Bone marrow (tissue), 2 donors: ENCODE measurements around the gene MBNL3.

Experiments used
- DNase-seq, 2 donors: peaks; one replicate each; lab custom pipeline; 2025; lab: John Stamatoyannopoulos, UW

MBNL3 gene

DNA sequence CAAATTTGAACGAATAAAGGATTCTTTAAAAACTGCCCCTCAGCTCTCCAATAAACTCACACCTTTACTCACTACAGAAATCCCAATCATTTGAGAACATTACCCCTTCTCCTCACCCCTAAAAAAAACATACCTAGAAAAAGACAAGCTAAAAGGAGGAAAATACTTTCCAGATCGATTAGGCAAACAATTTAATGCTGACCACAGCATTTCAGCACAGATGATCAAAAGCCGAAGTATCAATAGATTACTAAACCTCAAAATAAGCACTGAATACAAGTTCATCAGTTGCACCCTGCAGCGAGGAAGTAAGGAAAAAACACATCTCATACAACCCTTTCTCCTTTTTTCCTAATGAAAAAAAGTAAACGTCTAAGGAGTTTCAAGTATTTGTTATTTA is 65.5 kb downstream of the MBNL3 start:
- no peak for DNase-seq

- no peak for DNase-seq
These were observed 73.8 kb downstream of the MBNL3 start for GRCh38 chrX:132415012-132415411.

GRCh38 chrX:132414404-132414803 is 74.4 kb downstream of the MBNL3 start:
- DNase-seq = no peak

DNA sequence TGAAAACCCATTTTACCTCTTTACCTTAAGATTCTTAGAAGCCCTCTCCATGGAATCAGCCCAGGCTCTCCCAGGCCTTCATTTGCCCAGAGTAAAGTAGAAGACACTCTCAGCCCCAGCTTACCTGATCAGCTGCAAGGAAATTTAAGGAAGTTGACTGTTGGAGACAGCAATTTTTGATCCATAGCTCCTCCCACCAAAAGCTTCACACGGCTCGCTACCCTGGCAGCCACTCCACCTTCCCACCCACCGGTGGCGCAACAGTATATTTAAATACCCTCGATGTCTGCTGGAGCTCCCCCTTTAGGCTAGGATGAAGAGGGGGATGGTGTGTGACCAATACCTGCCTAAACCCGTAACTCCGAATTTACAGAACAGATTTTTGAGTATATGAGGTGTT is 75.4 kb downstream of the MBNL3 start:
- no peak for DNase-seq

GRCh38 chrX:132412208-132412607 is 76.6 kb downstream of the MBNL3 start:
- DNase-seq = no peak

DNA sequence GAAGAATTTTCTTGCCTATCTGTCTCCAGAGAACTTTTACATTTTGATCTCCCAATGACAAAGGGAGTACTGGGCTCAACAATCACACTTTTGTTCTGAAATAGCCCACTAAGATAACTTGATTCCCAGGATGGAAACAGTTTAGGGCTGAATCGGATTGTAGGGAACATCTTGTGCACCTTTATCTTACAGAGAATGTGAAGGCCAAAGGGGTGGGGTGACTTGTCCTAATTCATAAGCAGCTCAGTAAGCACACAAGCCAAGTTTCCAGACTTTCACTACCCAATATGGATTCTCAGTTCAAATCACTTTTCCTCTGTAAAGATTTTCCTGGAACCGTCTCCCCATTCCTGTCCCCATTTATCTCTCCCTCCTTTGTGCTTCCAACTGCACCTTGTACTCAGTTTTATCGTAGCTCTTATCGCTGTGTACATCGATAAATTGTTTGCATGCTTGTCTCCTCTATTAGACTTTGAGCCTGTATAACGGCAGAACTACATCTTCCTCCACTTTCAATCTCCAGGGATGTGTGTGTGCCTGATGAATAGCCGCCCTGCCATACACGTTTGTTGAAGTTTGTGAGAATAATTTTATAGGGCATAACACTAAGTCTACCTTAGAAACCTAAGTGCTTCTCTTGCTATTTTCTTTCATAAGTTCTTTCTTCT is 77.4 kb downstream of the MBNL3 start:
- no peak for DNase-seq

GRCh38 chrX:132409780-132410556 is 78.9 kb downstream of the MBNL3 start:
- no peak for DNase-seq

GRCh38 chrX:132407691-132408090 is 81.1 kb downstream of the MBNL3 start:
- DNase-seq = no peak

DNA sequence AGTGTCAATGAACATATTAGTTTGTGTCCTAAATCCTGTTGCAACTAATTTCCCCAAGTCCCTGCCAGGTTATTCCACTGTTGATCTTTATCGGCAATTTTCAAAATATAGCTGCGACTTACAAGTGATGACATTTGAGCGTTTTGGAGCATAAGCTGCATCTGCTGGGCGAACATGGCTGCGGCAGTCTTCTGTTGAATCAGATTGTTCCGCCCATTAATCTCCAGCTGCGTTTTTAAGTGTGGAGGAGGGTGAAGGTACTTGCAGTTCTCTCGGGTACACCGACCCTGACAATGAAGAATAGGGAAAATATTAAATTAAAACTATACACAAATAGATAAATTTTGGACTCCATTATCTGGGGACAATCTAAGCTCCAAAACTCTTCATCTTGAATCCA is 82.7 kb downstream of the MBNL3 start:
- DNase-seq = no peak

- no peak for DNase-seq
These were observed 84.6 kb downstream of the MBNL3 start for GRCh38 chrX:132404266-132404665.

DNA sequence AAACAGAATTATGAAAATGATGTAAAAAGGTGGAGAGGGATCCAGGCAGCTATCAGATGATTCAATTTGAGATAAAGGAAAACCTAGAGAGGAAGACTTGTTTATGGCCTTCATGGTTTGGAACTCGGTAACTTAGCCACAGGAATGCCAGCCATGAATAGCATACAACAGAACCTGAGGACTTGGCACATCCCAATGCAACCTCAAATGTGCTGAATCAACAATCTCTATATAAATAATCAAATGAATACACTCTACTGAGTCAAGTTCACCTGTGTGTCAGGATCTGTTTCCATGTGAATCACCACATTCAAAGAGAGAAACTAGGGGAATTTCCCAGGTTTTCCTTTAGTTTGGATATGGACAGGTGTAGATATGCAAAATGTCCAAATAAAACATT is 86.9 kb downstream of the MBNL3 start:
- DNase-seq = no peak

GRCh38 chrX:132400706-132401105 is 88.1 kb downstream of the MBNL3 start:
- no peak for DNase-seq

- no peak for DNase-seq
These were observed 93.2 kb downstream of the MBNL3 start for GRCh38 chrX:132395645-132396044.

DNA sequence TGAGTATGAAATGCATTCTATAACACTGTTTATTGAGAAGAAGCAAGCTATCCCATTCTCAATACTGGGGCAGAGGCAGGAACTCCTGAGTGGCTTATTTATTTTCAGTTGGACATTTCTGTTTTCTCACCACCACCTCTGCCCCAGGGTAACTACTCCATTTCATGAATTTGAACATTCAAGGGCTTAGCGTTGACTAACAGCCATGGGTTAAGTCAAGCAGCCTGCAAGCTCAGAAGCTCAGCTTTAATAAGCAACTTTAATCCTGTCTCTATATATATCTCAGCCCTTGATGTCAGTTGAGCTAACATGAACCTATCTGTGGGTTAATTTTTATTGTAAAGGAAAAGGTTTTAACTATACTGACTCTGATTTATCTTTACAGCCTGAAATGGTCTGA is 93.8 kb downstream of the MBNL3 start:
- no peak for DNase-seq

GRCh38 chrX:132394591-132394990 is 94.2 kb downstream of the MBNL3 start:
- DNase-seq = no peak

GRCh38 chrX:132393992-132394391 is 94.8 kb downstream of the MBNL3 start:
- no peak for DNase-seq

GRCh38 chrX:132393485-132393884 is 95.4 kb downstream of the MBNL3 start:
- no peak for DNase-seq

DNA sequence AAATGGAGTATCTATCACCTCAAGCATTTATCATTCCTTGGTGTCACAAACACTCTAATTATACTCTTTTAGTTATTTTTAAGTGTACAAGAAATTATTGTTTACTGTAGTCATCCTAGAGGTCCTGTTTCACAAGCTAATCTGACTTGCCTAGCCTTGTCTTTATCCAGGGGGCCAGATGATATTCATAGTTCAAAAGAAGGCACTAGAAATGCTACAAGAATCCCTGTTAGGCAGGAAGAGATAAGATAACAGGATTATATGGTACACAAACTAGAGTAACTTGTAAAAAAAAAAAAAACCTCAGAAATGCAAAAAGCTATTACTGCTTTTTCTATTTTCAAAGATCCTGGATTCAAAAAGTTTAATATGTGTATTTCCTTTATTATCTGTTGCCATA is 95.8 kb downstream of the MBNL3 start:
- no peak for DNase-seq

DNA sequence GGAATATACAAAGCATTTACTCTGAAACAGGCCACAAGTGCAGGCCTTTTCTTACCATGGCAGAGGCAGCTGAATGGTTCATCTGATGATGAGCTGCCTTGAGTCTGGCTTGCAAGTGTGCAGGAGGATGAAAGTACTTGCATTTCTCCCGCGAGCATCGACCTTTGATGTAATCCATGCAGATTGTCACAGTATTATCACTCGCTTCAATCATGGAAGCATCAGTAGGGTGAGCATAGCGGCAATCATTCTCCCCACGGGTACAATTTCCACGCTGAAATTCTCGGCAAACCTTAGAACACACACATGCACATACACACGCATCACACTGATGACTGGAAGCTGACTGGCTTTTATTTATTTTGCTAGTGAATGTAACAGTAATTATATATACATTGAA is 98.0 kb downstream of the MBNL3 start:
- DNase-seq = no peak

DNA sequence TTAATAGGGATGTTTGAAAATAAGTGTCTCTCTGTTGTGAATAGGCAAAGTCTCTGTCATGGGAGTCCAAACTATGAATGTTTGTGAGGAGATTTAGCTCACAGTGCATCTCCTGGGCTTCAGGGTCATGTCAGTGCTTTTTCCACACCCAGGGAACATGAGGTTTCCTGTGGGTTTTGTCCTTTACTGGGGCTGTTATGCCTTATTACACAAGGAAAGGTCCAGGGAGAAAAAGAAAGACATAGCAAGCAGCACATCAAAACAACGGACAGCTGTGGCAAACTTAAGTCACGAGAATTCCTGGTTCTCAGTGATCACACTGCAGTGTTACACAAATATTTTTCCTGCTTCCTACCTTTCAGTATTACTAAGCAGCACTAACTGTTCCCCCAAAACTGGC is 99.4 kb downstream of the MBNL3 start:
- DNase-seq = no peak

GRCh38 chrX:132388371-132388770 is 100.5 kb downstream of the MBNL3 start:
- no peak for DNase-seq

DNA sequence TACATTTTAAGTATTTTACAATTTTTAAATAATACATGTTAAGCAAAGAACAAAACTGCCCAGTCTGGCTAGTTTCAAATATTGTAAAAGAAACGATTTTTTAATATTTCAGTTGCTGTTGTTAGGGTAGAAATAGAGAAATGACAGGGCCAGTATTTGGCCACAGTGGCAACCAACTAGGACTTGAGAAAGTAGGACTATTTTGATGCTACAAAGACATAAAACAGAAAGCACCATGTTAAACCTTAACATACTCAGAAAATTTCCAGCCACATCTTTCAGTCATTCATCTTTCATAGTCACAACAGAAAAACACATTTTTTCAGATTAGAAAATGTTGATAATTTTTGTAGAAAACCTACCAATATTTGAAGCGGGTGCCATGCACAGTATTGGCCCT is 104.5 kb downstream of the MBNL3 start:
- no peak for DNase-seq

GRCh38 chrX:132382068-132382467 is 106.8 kb downstream of the MBNL3 start:
- no peak for DNase-seq

GRCh38 chrX:132378281-132378680 is 110.6 kb downstream of the MBNL3 start:
- no peak for DNase-seq
